Stomach (tissue), 4 donors: ENCODE results near the gene NYAP1.

Experiments
- CTCF ChIP-seq, 7 experiments: fragments of 450-650 bp in 4 of 7; fragments of 200-600 bp in 3 of 7; sonication (generic) in 3 of 7; IDR thresholded peaks; one replicate each; pipeline ENCODE4 v1.5.1; 2016 to 2019; ENCODE audit warnings: antibody characterized with exemption in 7 of 7, control low read depth in 2 of 7, mild to moderate bottlenecking in 1 of 7
- EP300 ChIP-seq: sonication (generic); formaldehyde crosslinking; IDR thresholded peaks from one replicate; pipeline ENCODE4 v1.6.1; 2017; ENCODE audit warnings: antibody characterized with exemption
- POLR2A ChIP-seq, 4 donors: fragments of 450-650 bp; IDR thresholded peaks; one replicate each; pipeline ENCODE4 v1.6.1; 2016; ENCODE audit warnings: antibody characterized with exemption in 4 of 4, control low read depth in 2 of 4, mild to moderate bottlenecking in 1 of 4, moderate library complexity in 1 of 4
- POLR2AphosphoS5 ChIP-seq, 3 donors: sonication (generic); formaldehyde crosslinking; IDR thresholded peaks; one replicate each; pipeline ENCODE4 v1.6.1; 2016; ENCODE audit warnings: antibody characterized with exemption in 3 of 3

DNA sequence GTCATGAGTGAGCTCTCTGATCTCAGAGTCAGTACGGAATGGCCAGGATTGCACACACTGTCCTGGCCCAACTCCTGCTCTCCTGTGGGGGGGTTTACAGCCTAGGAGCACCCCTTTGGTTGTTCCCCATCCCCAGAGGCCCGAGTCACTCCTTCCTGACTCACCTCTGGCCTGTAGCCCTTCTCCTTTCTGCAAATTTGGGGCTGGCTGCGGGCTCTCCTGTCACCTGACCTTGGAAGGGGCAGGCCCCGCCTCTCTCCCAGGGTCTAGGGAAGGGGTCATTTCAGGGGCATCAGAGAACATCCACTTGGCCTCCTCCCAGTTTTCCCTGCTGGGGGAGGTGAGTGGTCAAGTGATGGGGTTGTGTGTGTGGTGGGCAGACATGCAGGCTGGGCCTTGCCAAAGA lies 1.7 kb downstream of the NYAP1 start:
- TF ChIP-seq EP300 = no peak
- no peak for TF ChIP-seq POLR2A (IDR thresholded peaks at IDR 0.05)
- no peak for TF ChIP-seq CTCF (IDR thresholded peaks at IDR 0.05)
- TF ChIP-seq POLR2AphosphoS5 (IDR thresholded peaks at IDR 0.05) = no peak
